Muscle of leg (tissue), 11 donors: Measurements from ENCODE around the gene KRT82. TPM values are rescaled to one million over a fixed set of nuclear protein-coding genes. Genes with fewer than 3 reads are reported as not detected.
A peak's percentile ranks its signal among the peaks of the same experiment; 100 is the strongest.
"Not testable (repeated sequence)": the region's sequence is repeated elsewhere in the genome, so short reads cannot be mapped to it uniquely, and the experiment has no call there.

Experiments used
- DNase-seq: peaks from one replicate; pipeline ENCODE4 v3.0.0; 2013
- H3K27ac ChIP-seq: one replicate; pipeline ENCODE4 v1.5.1; 2013; ENCODE audit warnings: mild to moderate bottlenecking, low read length, control low read depth
- H3K27me3 ChIP-seq: one replicate; pipeline ENCODE4 v1.6.1; 2013; ENCODE audit warnings: low read length; ENCODE audit not compliant: control insufficient read depth, insufficient read depth
- H3K36me3 ChIP-seq: one replicate; pipeline ENCODE4 v1.6.1; 2013; ENCODE audit warnings: low read length; ENCODE audit not compliant: control insufficient read depth, insufficient read depth
- H3K4me1 ChIP-seq: one replicate; pipeline ENCODE4 v1.6.1; 2013; ENCODE audit warnings: low read length; ENCODE audit not compliant: control insufficient read depth, insufficient read depth
- H3K4me3 ChIP-seq: one replicate; pipeline ENCODE4 v1.5.1; 2013; ENCODE audit warnings: low read length, control low read depth
- H3K9me3 ChIP-seq: replicated peaks from 2 replicates; pipeline ENCODE4 v1.6.1; 2013; ENCODE audit warnings: low read depth, low read length; ENCODE audit not compliant: control insufficient read depth
- WGBS: methylation state at CpG from one replicate; pipeline ENCODE4 v1.1.5; 2013; ENCODE audit warnings: missing lambda C conversion rate; ENCODE audit not compliant: insufficient coverage; 5-methylcytosine and 5-hydroxymethylcytosine counted together
- polyA plus RNA-seq, 8 donors: library from polyadenylated mRNA; unstranded; fragments of 120-200 nt; gene quantifications; one replicate each; pipeline versions ENCODE4 v1.2.1 to v1.2.3, GENCODE V29; 2013; ENCODE audit warnings: inconsistent platforms in 1 of 8, low replicate concordance in 1 of 8; ENCODE audit not compliant: insufficient read length in 8 of 8, insufficient read depth in 1 of 8
- total RNA-seq: library from RNA; stranded (reverse); fragments of 120-200 nt; gene quantifications from one replicate; pipeline ENCODE4 v1.2.4, GENCODE V29; 2013

KRT82 gene
- total and polyA plus RNA-seq, 9 donors, result not detected

- peak overlapping the region; percentile 13 for H3K27ac ChIP-seq
- peaks cover 30% of the 10 kb centered on the region for H3K4me1 ChIP-seq
- no peaks in the 10 kb centered on the region for H3K36me3 ChIP-seq
- WGBS, result 42% methylated on average over 10 of the region's 16 CpGs
- H3K27me3 ChIP-seq, result peaks cover 16% of the 10 kb centered on the region
- peak; percentile 51 for DNase-seq
- H3K9me3 ChIP-seq, result peaks cover 12% of the 10 kb centered on the region
- no peak overlapping the region for H3K4me3 ChIP-seq
These were observed 58.3 kb downstream of the KRT82 start for GRCh38 chr12:52347551-52348510.

GRCh38 chr12:52347016-52347415 is 59.1 kb downstream of the KRT82 start:
- H3K4me3 ChIP-seq, result no peak overlapping the region
- peaks cover 12% of the 10 kb centered on the region for H3K9me3 ChIP-seq
- 67% methylated on average over 1 of the region's 9 CpGs for WGBS
- peaks cover 27% of the 10 kb centered on the region for H3K4me1 ChIP-seq
- peaks cover 15% of the 10 kb centered on the region for H3K27me3 ChIP-seq
- peak overlapping the region; percentile 13 for H3K27ac ChIP-seq
- DNase-seq, result no peak
- no peaks in the 10 kb centered on the region for H3K36me3 ChIP-seq

GRCh38 chr12:52346593-52346992 is 59.5 kb downstream of the KRT82 start:
- H3K4me3 ChIP-seq, result no peak overlapping the region
- peaks cover 25% of the 10 kb centered on the region for H3K4me1 ChIP-seq
- DNase-seq, result no peak
- peaks cover 12% of the 10 kb centered on the region for H3K9me3 ChIP-seq
- WGBS, result 37% methylated on average over 3 of the region's 4 CpGs
- H3K36me3 ChIP-seq, result no peaks in the 10 kb centered on the region
- H3K27ac ChIP-seq, result no peak overlapping the region
- H3K27me3 ChIP-seq, result peaks cover 15% of the 10 kb centered on the region

- not testable (repeated sequence) for H3K27ac ChIP-seq, DNase-seq, H3K4me3 ChIP-seq, H3K36me3 ChIP-seq
- peaks cover 18% of the 10 kb centered on the region for H3K4me1 ChIP-seq
- H3K9me3 ChIP-seq, result peaks cover 12% of the 10 kb centered on the region
- H3K27me3 ChIP-seq, result peaks cover 12% of the 10 kb centered on the region
- WGBS, result 100% methylated on average over 1 of the region's 8 CpGs
These were observed 61.1 kb downstream of the KRT82 start for GRCh38 chr12:52345041-52345440.

GRCh38 chr12:52344111-52344510 is 62.0 kb downstream of the KRT82 start:
- no peaks in the 10 kb centered on the region for H3K36me3 ChIP-seq
- peaks cover 12% of the 10 kb centered on the region for H3K9me3 ChIP-seq
- H3K27ac ChIP-seq, result no peak overlapping the region
- peaks cover 18% of the 10 kb centered on the region for H3K4me1 ChIP-seq
- DNase-seq, result no peak
- H3K27me3 ChIP-seq, result peaks cover 14% of the 10 kb centered on the region
- no peak overlapping the region for H3K4me3 ChIP-seq
- 88% methylated on average over 1 of the region's 12 CpGs for WGBS

Other genes starting within 250 kb of the KRT82 start
- gene KRT80, start 214.3 kb downstream of the KRT82 start, total RNA-seq, result 0.62 TPM
- 1 to 10 TPM; 1.8 to 5.8 (median 3.6) TPM for gene KRT80, start 214.3 kb downstream of the KRT82 start, polyA plus RNA-seq
- gene KRT7, start 173.1 kb downstream of the KRT82 start, total RNA-seq, result 0.31 TPM
- 1 to 10 TPM in 6 of 8 donors, under 1 TPM in 2; 0.70 to 7.1 (median 2.5) TPM for gene KRT7, start 173.1 kb downstream of the KRT82 start, polyA plus RNA-seq
- 0.04 TPM for gene KRT86, start 131.7 kb downstream of the KRT82 start, total RNA-seq
- gene KRT86, start 131.7 kb downstream of the KRT82 start, polyA plus RNA-seq, result under 1 TPM in 7 of 8 donors, not detected in 1; 0.07 to 0.34 (median 0.25) TPM
- gene KRT81, start 114.8 kb downstream of the KRT82 start, total RNA-seq, result 0.04 TPM
- under 1 TPM in 6 of 8 donors, not detected in 2; 0.06 to 0.22 (median 0.17) TPM for gene KRT81, start 114.8 kb downstream of the KRT82 start, polyA plus RNA-seq
- gene KRT83, start 84.9 kb downstream of the KRT82 start, total RNA-seq, result not detected
- not detected for gene KRT83, start 84.9 kb downstream of the KRT82 start, polyA plus RNA-seq
- not detected for gene KRT85, start 38.9 kb downstream of the KRT82 start, total RNA-seq
- not detected for gene KRT85, start 38.9 kb downstream of the KRT82 start, polyA plus RNA-seq
- not detected for gene KRT84, start 20.7 kb downstream of the KRT82 start, total RNA-seq
- gene KRT84, start 20.7 kb downstream of the KRT82 start, polyA plus RNA-seq, result not detected
- gene KRT75, start 28.0 kb upstream of the KRT82 start, total RNA-seq, result not detected
- not detected for gene KRT75, start 28.0 kb upstream of the KRT82 start, polyA plus RNA-seq
- gene KRT6B, start 45.8 kb upstream of the KRT82 start, total RNA-seq, result not detected
- under 1 TPM in 1 of 8 donors, not detected in 7; 0.44 TPM for gene KRT6B, start 45.8 kb upstream of the KRT82 start, polyA plus RNA-seq
- not detected for gene KRT6C, start 67.5 kb upstream of the KRT82 start, total RNA-seq
- under 1 TPM in 1 of 8 donors, not detected in 7; 0.32 TPM for gene KRT6C, start 67.5 kb upstream of the KRT82 start, polyA plus RNA-seq
- not detected for gene KRT6A, start 86.9 kb upstream of the KRT82 start, total RNA-seq
- gene KRT6A, start 86.9 kb upstream of the KRT82 start, polyA plus RNA-seq, result 10 to 100 TPM in 1 of 8 donors, under 1 TPM in 3, not detected in 4; 0.05 to 26.4 (median 0.63) TPM
- 0.66 TPM for gene KRT5, start 114.1 kb upstream of the KRT82 start, total RNA-seq
- gene KRT5, start 114.1 kb upstream of the KRT82 start, polyA plus RNA-seq, result 100 to 1,000 TPM in 1 of 8 donors, 10 to 100 TPM in 1, 1 to 10 TPM in 1, under 1 TPM in 5; 0.21 to 383 (median 0.62) TPM
- not detected for gene KRT71, start 146.8 kb upstream of the KRT82 start, total RNA-seq
- gene KRT71, start 146.8 kb upstream of the KRT82 start, polyA plus RNA-seq, result not detected
- gene KRT74, start 167.5 kb upstream of the KRT82 start, total RNA-seq, result not detected
- gene KRT74, start 167.5 kb upstream of the KRT82 start, polyA plus RNA-seq, result under 1 TPM in 1 of 8 donors, not detected in 7; 0.09 TPM
- not detected for gene KRT72, start 195.1 kb upstream of the KRT82 start, total RNA-seq
- gene KRT72, start 195.1 kb upstream of the KRT82 start, polyA plus RNA-seq, result not detected
- 0.09 TPM for gene KRT73, start 212.2 kb upstream of the KRT82 start, total RNA-seq
- under 1 TPM in 1 of 8 donors, not detected in 7; 0.12 TPM for gene KRT73, start 212.2 kb upstream of the KRT82 start, polyA plus RNA-seq
- not detected for gene KRT2, start 245.9 kb upstream of the KRT82 start, total RNA-seq
- under 1 TPM in 2 of 8 donors, not detected in 6; 0.11 to 0.18 TPM for gene KRT2, start 245.9 kb upstream of the KRT82 start, polyA plus RNA-seq